GM19328 (cell line): ENCODE measurements around the gene ZNF445.
"Not testable (repeated sequence)": the region's sequence is repeated elsewhere in the genome, so short reads cannot be mapped to it uniquely, and the experiment has no call there.

Source experiments
- ATAC-seq: cut with Tn5 transposase; IDR thresholded peaks from one replicate; pipeline ENCODE4 v1.9.1; 2021; ENCODE audit warnings: mild to moderate bottlenecking, moderate library complexity; ENCODE audit not compliant: unreplicated experiment

Gene ZNF445

DNA sequence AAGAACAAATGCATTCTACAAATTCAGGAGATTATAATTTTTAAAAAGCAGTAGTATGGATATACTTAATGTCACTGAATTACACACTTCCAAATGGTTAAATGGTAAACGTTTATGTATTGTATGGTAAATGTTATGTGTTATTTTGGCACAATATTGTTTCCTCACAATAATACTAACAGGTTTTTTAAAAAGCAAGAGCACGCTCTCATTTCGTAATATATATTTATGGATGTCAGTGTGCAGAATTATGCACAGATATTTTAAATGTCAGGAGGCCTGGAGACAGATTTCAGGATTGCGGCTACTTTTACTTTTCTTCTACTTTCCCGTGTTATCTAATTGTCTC, 533 bp downstream of the ZNF445 start:
- ATAC-seq, result no peak

DNA sequence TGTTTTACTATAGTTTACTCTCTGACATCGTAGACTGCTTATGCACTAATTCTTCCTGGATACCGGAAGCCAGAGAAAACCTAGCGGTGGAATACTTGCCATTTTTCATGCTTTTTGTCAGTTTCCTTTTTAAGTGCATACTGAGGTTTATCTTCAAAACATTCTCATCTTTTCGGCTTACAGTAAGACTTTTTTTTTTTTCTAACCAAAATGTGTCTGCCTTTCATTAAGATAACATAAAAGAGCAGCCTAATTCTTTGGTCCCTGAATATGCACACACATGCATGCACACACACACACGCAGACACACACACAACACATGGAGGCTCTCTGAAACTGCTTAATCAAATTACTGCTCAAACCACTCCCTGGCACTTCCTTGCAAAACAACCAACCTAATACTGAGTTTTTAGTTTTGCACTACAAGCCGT, 1.3 kb downstream of the ZNF445 start:
- ATAC-seq, result no peak

DNA sequence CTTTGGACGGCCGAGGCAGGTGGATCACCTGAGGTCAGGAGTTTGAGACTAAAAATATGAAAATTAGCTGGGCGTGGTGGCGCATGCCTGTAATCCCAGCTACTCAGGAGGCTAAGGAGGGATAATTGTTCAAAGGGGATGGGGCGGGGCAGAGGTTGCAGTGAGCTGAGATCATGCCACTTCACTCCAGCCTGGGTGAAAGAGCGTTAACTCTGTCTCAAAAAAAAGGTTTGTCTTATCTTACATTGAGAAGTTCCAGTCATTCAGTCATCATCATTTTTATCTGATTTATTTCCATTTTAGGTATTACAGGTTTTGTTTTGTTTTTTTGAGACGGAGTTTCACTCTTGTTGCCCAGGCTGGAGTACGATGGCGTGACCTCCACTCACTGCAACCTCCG, 2.6 kb downstream of the ZNF445 start:
- not testable (repeated sequence) for ATAC-seq

DNA sequence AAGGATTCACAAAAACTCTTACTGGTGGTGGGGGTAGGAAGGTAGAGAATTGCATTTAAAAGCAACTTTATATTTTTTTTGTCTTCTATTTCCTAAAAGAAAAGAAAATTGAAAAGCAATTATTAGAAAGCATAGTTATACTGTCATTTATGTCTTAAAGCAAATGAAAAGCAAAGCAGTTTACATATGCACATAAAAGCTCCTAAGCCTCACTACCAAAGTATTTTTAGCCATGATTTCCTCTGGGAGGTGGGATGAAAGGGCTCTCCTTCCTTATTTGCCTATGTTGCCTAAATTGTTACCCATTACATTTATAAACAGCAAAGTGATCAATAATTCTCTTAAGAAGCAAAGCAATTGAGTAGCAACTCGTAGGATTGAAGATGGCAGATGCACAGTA, 7.0 kb downstream of the ZNF445 start:
- no peak for ATAC-seq

DNA sequence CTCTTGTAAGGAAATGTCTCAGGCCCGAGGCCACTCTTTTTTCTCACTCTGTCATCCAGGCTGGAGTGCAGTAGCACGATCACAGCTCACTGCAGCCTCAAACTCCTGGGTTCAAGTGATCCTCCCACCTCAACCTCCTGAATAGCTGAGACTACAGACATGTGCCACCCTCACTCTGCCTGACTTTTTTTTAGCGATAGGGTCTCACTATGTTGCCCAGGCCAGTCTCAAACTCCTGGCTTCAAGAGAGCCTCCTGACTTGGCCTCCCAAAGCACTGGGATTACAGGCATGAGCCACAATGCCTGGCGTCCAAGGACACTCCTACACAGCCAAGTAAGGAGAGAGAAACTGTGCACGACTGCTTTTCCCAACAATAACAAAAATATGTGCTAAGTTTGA, 7.6 kb downstream of the ZNF445 start:
- ATAC-seq, result no peak

DNA sequence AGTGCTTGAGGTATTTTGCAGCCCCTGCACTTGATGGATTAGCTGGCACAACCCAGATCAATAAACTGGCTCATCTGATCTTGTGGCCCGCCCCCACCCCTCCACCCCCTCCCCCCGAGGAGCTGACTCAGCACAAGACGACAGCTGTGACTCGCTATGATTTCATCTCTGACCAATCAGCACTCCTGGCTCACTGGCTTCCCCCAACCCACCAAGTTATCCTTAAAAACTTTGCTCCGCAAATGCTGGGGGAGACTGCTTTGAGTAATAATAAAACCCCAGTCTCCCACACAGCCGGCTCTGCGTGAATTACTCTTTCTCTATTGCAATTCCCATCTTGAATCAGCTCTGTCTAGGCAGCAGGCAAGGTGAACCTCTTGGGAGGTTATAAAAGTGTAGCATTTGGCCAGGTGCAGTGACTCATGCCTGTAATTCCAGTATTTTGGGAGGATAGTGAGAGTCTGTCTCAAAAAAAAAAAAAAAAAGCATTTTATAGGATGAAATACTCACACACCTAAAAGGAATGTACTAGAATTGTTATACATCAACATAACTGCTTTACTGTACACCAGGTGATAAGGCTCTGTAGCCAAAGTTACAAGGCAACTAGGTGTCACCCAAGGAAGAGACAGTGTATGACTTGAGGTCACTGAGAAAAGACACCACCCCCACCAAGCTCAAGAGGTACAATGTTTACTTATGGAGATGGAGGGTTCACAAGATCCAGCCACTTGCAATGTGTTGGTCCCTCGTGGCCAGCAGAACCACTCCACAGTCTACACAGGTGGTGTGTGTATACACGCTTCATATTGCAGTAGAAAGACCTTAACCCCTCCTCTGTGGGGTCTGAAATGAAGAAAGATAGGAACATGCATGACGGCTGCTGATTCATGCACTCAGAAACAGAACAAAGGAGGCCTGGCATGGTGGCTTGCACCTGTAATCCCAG, 8.6 kb downstream of the ZNF445 start:
- no peak for ATAC-seq

DNA sequence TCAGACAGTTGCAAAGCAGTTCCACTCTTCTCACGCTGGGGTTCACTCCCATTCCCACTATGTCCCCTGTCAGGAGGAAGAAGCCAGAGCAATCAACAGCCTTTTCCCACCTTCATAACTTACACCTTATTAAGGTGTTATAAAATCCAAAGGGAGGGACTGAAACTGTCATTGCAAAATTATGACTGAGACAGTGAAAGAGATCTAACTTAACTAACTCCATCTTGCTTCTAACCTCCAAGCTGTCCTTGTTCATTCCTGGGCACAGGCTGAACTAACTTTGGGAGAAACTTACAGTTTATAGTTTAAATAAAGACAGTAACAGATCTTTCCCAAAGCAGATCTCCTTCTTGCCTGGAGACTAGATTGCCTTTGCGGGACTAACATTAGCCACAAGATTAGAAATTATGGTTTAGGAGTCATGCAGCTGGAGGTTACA, 9.4 kb downstream of the ZNF445 start:
- not testable (repeated sequence) for ATAC-seq

DNA sequence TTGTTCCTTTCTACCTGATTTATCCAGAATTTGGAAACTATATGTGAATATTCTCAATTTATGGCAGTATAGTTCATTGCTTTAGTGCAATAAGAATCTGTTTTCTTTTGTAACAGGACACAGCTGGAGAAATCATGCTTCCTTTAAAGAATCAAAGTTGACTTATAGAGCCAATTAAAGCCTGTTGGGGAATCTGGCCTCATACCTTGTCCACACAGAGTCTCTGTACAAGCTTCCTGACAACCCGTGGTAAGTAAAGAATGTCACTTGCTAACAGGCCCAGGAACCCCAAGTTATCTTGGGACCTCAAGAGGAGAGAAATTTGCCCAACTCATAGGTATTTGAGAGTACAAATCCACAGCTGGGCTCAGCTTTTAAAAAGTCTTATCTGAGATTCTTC, 10.2 kb downstream of the ZNF445 start:
- no peak for ATAC-seq

DNA sequence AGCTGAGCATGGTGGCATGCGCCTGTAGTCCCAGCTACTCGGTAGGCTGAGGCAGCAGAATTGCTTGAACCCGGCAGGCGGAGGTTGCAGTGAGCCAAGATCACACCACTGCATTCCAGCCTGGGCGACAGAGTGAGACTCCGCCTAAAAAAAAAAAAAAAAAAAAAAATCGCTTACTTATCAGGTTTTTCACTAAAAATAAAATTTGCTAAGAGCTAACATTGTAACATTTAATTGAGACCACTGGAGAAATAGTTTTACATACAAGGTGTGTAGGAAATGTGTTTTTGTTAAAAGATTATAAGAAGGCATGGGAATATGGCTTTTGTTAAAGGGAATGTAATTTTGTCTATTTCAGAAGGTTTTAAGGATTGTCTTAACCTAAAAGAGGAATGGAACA, 12.6 kb downstream of the ZNF445 start:
- not testable (repeated sequence) for ATAC-seq

DNA sequence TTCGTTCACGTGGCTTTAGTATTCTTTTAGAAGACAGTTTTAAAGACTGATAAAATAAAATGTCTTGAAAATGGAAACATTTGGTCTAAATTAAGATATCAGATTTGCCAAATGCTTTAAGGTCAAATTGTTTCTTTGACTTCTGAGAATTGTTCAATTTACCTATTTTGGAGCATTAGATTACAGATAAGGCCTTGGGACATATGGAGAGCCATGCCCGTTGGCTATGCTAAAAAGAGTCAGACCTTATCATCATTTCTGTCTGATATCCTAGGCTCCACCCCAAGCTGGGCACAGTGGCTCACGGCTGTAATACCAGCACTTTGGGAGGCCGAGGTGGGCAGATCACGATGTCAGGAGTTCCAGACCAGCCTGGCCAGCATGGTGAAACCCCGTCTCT, 13.0 kb downstream of the ZNF445 start:
- no peak for ATAC-seq

DNA sequence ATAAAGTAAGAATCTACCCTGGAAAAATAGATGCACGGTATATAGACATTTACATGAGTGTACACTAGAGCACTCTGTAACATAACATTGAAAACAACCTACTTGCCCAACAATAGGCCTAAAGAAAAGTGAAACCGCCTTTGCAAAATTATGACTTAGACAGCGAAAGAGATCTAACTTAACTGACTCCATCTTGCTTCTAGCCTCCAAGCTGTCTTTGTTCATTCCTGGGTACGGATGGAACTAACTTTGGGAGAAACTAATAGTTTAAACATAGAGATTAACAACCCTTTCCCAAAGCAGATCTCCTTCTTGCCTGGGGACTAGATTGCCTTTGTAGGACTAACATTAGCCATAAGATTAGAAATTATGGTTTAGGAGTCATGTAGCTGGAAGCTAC, 17.4 kb downstream of the ZNF445 start:
- ATAC-seq, result not testable (repeated sequence)

DNA sequence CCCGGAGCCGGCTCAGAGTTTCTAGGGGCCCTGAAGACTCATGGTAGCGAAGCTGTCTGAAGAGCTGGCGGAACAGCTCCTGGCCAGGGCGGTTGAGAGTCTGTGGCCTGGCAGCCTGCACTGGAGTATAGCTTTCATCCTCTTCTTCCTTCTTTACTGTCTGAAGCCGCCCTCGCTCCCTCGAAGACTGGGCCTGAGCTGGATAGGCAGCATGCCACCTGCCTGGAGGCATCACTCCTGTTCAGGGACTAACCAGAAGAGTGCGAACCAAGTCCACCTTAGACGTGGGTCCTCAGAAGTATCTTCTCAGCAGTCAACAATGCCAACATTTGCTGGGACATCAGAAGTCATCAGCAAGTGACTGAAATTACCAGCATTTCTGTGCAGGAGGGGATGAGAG, 22.2 kb downstream of the ZNF445 start:
- no peak for ATAC-seq

DNA sequence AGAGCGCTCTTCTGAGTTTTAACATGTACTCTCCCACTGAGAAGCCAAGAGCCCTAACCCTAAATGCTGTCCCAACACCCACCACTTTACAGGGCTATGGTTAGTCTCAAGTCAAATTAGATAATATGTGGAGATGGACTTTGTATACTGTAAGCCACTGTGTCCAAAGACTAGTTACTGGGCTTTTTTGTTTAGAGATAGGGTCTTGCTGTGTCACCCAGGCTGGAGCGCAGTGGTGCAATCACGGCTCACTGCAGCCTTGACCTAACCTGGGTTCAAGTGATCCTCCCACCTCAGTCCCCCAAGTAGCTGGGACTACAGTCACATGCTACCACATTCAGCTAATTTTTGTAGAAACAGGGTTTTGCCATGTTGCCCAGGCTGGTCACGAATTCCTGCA, 23.2 kb downstream of the ZNF445 start:
- ATAC-seq, result no peak

DNA sequence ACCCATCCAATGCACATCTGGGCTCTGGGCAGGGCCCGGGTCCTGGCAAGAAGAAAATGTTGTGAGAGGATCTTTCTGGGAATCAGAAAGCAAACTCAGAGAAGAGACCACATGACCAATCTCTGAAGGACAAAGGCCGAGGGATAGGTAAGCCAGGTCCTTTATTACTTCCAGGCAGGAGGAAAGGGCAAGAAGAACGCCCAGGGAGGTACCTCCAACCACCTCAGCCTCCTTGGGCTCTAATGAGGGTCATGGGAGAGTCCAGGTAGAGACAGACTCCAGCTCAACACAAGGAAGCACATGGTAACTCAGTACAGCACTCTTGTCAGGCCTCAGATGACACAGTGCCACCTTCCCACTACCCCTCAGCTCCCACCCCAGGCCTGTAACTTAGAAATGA, 26.0 kb downstream of the ZNF445 start:
- no peak for ATAC-seq

DNA sequence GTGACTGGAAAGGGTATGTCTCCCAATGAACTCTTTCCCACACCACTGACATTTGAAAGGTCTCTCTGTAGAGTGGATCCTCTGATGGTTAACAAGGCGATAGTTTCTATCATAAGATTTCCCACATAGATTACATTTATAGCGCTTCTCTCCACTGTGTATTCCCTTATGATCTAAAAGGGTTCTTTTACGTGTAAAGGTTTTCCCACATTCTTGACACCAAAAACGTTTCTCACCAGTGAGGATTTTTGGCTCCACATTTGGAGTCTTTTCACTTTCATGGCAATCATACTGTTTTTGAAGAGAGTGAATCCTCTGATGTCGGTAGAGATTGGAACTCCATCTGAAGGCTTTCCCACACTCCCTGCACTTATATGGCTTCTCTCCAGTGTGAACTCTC, 30.5 kb downstream of the ZNF445 start:
- no peak for ATAC-seq

DNA sequence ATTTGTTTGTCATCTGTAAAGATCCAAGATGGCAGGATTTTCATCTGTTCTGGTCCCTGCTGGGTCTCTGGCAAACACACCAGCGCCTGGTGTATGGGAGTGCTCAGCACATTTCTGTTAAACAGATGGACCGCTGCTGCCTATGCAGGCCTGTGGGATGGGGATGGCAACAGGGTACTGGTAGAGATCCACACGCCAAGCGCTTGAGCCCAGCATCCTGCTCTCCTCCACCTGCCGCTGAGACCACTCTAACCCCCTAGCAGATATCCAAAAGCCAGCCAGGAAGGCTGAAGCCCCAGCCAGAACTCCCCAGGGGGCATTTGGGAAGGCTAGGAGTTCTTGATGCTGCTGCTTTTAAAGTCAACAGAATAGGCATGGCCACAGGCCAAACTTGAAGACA, 31.7 kb downstream of the ZNF445 start:
- ATAC-seq, result no peak

DNA sequence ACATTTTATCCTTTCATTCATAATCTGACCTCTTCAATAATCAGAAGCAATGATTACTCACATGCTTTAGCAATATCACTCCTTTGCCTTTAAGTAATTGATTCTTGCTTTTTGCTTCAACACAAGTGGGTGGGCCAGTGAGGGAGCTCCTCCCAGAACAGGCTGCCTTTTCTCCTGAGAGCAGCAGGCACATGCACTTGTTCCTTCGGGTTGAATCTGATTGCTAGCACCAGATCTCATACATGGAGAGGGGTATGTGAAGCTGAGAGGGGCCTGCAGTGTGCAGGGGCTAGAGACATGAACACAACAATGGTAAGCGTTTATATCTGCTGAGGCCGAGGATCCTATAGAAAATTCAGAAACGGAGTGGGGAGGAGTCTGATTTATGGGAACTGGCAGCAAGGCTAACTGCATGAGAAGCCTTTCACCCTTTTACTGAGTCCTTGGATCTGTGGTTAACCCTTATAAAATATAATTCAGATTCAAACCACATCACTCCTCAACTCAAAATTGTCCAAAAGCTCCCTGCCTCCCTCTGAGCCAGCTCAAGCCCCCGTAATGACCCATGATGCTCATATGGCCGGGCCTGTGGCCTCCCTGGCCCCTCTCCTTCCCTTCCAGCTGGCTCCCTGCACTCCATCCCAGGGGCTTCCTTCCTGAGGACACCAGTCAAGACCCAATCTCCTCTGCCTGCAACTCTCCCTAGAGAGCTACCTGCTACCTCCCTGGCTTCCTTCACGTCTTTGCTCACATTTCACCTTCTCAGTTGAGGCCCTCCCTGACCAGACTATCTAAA, 32.4 kb downstream of the ZNF445 start:
- ATAC-seq, result no peak

DNA sequence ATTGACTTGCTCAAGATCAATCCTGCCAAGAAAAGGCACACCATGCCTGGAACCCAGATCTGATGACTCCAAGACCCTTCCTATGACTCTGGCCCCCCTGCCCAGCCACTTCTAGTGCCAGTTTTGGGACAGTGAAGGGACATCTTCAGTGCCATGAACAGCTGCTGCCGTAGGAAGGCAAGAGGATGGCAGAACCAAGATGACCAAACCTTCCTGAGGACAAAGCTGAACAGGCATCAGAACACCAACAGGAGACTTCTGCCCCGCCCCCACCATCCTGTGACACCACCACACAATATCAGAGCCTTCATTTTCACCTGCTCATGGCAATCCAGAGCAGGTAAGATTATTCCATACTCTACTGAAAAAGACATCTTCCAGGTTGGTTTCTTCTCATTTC, 33.0 kb downstream of the ZNF445 start:
- no peak for ATAC-seq

DNA sequence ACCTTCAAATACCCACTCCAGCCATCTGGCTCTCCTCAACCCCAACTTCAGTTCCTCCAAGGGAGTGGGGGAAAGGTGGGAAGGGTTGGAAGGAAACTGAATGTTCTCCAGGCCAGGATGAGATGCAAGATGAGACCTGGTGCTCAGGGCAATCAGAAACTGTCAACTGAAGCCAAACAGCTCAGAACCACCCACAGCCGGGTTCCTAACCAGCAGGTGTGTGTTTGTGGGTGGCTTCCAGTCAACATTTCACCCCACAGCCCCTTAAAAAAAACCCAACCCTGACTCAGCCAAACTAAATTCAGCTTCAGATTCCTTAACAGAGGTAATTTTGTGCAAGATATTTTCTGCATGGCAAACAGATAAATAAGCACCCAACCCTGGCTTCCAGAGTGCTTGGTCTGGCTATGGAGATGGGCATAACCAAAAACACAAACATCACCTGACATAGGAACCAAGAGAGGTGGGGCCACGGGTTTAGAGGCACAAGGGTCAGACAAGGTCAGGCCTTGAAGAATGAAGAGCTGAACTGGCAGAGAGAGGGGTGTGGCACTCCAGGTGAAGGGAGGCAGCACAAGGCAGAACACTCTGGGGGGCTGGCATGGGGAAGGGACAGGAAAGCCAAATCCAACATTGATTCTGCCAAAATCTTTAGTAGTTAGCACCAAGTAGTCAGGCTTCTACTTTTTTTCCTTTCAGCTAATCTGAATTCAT, 34.7 kb downstream of the ZNF445 start:
- ATAC-seq, result no peak

DNA sequence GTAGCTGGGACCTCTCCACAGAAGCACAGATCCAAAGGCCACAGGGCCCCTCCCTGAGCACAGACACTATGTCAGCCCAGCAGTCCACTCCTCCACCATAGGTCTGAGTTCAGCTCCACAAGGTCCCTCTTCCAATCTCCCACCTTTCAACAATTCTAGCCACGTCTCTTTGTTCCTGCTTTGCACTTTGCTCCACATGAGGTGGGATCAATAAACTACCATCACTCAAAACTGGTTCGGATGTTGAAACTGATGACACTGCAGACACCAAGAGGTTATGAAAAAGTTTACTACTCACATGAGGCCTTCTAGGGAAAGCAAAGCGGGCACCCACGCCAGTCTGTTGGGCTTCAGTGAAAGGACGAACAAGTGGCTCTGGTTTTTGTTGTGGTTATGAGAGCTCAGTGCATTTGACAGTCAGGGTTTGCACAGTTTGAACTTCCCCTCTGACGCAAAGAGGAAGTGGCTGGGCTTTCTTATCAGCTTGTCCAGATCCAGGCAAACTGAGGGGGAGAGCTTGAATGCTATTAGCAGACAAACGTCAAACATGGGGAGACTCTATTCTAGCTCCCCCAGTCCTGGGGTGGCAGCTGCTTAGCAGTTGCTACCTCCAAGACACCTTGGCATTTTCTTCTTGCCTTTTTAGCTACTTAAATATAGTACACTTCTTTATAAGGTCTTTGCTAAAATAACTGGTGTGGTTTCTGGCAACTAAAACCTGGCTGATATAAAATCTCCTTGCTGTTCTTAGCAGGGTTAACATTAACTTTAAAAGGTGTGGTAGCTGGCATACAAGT, 37.8 kb downstream of the ZNF445 start:
- peak; percentile 88 for ATAC-seq

DNA sequence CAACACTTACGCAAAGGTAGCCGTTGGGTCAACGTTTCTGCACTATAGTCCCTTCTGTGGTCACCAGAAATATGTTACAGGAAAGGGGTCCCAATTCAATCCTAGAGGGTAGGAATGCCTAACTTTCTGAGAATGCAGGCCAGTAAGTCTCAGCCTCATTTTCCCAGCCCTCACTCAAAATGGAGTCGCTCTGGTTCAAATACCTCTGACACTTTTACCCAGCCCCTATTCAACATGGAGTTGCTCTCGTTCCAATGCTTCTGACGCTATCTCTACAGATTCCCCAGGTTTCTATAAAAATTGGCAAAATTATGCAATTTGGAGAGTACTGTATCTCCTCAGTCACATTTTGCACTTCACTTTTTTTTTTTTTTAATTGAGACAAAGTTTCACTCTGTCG, 39.7 kb downstream of the ZNF445 start:
- no peak for ATAC-seq
